NCI-H226 (cell line): ENCODE measurements around the gene NCKAP5.

Experiments used
- DNase-seq: peaks from one replicate; pipeline ENCODE4 v3.0.0-alpha.2; 2015

NCKAP5 gene

DNA sequence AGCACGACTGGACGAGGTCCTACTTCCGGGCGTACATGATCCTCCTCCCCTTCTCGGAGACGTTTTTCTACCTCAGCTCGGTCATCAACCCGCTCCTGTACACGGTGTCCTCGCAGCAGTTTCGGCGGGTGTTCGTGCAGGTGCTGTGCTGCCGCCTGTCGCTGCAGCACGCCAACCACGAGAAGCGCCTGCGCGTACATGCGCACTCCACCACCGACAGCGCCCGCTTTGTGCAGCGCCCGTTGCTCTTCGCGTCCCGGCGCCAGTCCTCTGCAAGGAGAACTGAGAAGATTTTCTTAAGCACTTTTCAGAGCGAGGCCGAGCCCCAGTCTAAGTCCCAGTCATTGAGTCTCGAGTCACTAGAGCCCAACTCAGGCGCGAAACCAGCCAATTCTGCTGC is 923.1 kb downstream of the NCKAP5 start:
- DNase-seq: no peak

DNA sequence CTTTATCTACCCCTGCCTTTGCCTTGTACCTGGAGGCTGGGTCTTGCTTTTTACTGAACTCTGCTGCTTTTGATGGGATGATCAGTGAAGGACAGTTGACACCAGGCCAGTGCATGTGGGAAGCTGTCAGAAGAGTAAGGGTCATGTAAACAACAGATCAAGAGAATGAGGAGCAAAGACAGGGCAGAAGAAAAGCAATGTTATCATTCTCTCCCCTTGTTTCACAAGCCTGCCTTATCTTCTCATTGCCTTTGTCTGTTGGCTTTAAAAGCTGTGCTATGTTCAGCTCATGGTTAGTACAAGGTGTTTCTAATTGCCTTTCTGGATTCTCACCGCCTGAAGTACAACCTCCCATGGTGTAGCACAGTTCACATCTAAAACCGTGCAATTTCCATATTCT is 925.8 kb downstream of the NCKAP5 start:
- DNase-seq: no peak

DNA sequence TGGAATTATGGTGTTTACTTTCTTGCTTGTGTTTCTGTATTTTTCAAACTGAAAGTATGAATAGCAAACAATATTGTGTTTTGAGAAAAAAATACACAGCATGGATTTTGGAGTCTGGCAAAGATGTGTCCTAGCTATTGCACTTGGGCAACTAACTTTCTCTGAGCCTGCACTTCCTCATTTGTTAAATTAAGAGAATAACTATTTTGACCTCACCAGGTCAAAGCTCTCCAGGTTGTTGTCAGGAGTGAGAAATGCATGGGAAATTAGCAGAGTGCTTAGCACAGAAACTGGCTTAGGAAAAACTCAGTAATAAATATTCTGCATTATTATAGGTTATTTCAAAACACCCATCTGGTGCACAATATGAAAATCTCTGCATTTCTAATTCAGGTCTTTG is 926.4 kb downstream of the NCKAP5 start:
- DNase-seq: no peak

DNA sequence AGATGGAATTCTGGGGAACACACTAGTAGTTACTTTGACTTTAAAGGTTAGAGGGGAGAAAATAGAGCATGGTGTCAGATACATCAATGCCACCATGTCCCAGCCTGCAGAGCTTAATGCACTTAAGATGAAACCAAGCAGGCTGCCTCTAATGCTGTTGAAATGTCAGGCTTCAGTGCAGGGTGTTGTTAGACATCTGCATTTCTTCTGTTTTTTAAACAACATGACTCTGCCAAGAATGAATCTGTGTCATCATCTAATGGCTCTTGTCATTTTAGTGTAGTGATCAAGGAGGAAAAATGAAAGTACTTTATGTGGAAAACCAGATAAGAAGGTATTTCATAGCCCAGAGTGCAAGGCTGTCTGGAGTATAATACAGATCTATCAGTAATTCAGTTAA is 928.1 kb downstream of the NCKAP5 start:
- DNase-seq: no peak

DNA sequence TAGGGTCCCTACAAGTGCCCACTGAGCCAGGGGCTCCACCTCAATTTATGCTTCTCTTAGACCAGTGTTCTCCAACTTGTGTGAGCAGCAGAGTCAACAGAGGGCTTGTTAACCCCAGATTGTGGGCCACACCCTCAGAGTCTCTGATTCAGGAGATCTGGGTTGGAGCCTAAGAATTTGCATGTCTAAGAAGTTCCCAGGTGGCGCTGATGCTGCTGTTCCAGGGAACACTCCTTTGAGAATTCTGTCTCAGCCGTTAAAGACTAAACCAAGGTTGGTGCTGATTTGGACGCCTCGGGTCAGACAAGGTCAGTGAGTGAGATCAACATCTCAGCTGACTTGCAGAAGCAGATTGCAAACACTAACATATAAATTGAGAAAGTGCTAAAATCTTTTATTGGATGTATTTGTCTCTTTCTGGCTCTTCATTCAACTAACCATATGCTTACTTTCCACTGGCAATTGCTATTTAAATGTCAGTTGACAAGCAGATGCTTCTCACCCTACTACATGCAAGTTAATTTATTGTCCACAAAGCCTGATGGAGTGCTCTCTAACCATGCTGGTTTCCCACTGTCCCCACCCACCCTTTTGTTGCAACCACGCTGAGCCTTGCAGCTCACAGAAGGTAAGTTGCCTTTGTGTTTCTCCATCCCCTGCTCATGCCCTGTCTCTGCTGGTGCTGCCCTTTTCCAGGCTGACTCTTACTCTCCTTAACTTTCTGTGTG is 929.8 kb downstream of the NCKAP5 start:
- no peak for DNase-seq

DNA sequence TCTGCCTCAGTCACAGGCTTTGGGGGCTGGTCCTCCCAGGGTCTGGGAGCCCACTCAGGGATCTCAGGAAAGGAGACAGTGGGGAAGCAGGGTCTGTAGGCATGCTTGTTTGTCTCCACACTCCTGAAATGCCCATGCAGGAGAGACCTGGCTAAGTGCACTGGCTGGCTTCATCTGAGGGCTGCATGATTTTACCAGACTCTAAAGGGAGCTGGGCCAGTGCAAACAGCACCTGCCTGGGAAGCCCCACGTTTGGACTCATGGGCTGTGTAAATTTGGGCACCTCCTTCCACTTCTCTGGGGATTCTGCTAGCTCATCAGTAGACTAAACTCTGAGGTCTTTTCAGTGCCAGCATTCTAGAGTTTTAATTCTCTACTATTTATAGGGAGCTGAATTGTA is 931.9 kb downstream of the NCKAP5 start:
- no peak for DNase-seq

DNA sequence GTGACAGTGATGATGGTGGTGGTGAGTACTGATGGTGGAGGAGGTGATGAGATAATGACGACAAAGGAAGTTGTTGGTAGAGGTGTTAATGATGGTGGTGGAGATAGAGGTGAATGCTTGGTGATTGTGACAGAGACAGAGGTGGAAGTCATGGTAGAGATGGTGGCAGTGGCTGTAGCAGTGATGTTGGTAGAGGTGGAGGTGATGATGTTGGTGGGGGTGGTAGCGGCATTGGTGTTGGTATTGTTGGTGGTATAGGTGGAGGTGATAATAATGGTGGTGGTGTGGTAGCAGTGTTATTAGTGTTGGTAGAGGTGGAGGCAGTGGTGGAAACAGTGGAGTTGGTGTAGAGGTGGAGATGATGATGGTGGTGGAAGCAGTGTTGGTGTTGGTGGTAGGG is 934.6 kb downstream of the NCKAP5 start:
- no peak for DNase-seq

DNA sequence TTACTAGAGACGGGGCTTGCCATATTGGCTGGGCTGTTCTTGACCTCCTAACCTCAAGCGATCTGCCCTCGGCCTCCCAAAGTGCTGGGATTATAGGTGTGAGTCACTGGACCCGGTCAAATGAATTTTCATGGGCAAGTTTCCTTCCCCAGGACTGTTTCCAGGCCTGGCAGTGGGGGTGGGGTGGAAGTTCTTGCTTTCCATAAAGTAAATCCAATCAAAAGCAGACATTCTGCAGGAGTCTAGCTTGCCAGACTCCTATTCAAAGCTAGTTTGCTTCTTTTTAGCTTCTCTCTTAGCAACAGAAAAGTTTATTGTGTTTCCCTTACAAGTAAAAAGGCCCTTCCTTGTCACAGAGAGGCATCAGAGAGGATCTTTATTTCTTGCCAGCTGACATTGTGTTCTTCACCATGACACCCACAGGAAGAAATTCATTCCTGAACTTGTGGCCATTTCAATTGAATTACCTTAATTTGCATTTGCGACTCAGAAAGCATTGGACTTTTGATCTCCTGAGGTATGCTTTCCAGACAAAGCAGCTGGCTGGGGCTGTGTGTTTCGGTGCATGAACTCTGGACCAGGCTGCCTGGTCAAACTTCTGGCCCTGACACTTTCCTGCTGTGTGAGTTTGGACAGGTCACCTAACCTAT is 936.1 kb downstream of the NCKAP5 start:
- DNase-seq: no peak

DNA sequence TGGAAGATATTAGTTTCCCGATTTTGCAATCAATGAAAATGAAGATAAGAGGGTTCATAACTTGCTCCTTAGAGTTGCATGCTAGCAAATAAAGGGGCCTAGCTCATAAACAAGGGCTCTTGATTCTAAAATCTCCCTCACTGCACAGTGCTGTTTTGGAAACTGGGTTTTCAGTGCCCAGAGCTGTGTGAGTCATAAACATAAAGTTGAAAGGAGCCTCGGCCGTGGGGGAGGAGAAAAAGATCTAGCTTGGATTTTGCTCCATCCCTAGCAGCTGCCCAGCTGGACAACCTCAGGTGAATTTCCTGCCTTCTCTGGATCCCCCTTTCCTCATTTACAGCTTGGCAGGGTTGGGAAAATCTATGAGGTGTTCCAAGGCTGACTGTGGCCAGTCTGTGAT is 940.7 kb downstream of the NCKAP5 start:
- no peak for DNase-seq

DNA sequence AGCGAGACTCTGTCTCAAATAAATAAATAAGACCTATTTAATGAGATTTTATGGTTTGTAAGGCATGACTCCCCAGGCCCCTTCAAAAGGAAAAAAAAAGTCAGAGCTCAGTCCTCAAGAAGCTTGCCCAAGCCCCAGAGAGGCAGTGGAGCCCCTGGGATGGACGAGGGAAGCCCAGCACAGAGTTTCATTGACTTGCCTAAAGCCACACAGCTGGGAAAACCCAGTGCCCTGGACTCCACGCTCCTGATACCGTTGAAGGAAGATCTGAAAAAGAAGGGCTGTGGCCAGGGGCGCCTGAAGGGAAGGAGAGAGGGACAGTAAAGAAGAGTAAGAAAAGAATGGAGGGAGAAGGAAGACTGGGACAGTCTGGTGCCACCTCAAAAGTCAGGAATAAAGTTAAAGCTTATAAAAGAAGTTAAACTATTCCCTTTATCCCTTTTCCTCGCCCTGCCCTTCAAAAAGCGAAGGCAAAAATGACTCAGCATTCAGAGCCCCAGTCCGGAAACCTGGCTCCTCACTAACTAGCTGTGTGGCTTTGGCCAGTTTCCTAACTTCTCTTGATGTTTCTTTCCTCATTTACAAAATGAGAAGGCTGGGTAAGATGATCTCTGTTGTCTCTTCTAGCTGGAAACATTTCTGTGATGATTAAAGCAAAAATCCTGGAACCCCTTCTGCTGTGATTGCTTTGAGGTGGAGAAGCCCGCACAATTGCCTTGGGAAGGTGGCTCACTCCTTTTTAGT is 945.0 kb downstream of the NCKAP5 start:
- no peak for DNase-seq
